ENCODE results near the gene KRT3. TPM values are rescaled to one million over a fixed set of nuclear protein-coding genes. Genes with fewer than 3 reads are reported as not detected.

Gene KRT3
- total and polyA plus RNA-seq, 9 of the 15 experiments (the other 6 are each of a cell fraction or from before 2014, with no cell fraction given): not detected

DNA sequence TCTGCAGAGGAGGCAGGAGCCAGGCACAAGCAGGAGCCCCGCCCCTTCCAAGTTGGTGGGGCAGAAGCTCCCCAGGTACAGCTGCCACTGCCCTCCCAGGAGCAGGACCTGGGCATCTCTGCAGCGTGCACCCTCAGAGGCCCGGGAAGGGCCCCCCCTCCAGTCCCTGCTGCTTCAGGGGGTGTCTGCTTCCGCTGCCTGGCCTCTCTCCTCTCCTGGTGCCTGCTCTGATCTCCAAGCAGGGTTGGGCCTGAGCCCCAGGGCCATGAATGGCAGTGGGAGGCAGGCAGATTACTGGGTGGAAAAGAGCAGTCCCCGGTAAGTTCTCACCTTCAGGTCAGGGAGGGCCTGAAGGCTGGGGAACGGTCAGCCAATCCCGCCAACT is 53.7 kb downstream of the KRT3 start:
- H3K79me2 ChIP-seq (ENCODE audit: control insufficient read depth, insufficient read depth, low read length): no peaks in the 10 kb centered on the region
- no peak overlapping the region for H2AFZ ChIP-seq (ENCODE audit: low read depth, low read length)
- H3K4me2 ChIP-seq (ENCODE audit: insufficient read depth, low read length): no peak overlapping the region
- WGBS (ENCODE audit: insufficient coverage, low coverage, missing lambda C conversion rate): 2% methylated on average over 7 of the region's 7 CpGs
- no peak for FAIRE-seq
- ChIA-PET POLR2A (no interaction called here), CTCF (ENCODE audit: low intra/inter-chr PET ratio) (no interaction called here)
- intact Hi-C loops (cut with micrococcal nuclease) (no loop called here), in situ Hi-C loops (cut with MboI) (no loop called here)
- peaks cover 0 to 13% of the 10 kb centered on the region in 2 experiments; a peak in 3 of 5 replicates for H3K27me3 ChIP-seq (ENCODE audit: control insufficient read depth in 2 of 2, insufficient read depth in 2 of 2, low read length in 2 of 2)
- H3K9me3 ChIP-seq (replicated peaks; ENCODE audit: control insufficient read depth, insufficient read depth, low read depth, low read length): no peaks in the 10 kb centered on the region
- no peaks in the 10 kb centered on the region for H3K9me1 ChIP-seq (ENCODE audit: control insufficient read depth, insufficient read depth, low read length)
- H3K27ac ChIP-seq (ENCODE audit: extremely low read depth, low read depth, low read length): no peak overlapping the region
- TF ChIP-seq PHTF2 (CRISPR knock-in tag; IDR thresholded peaks at IDR 0.05) (no peak), HINFP (tag; conservative IDR thresholded peaks at IDR 0.05; ENCODE audit: low read depth) (no peak), SRSF9 (IDR thresholded peaks at IDR 0.05; ENCODE audit: borderline replicate concordance, low read depth, low read length) (no peak), PHF21A (IDR thresholded peaks at IDR 0.05; ENCODE audit: borderline replicate concordance, low read depth) (no peak), SIRT6 (IDR thresholded peaks at IDR 0.05; ENCODE audit: low read depth, low read length) (no peak), ZNF699 (CRISPR knock-in tag; IDR thresholded peaks at IDR 0.05; ENCODE audit: insufficient replicate concordance) (no peak), ZNF354B (CRISPR knock-in tag; IDR thresholded peaks at IDR 0.05) (no peak)
- TF ChIP-seq, protein P1, sequence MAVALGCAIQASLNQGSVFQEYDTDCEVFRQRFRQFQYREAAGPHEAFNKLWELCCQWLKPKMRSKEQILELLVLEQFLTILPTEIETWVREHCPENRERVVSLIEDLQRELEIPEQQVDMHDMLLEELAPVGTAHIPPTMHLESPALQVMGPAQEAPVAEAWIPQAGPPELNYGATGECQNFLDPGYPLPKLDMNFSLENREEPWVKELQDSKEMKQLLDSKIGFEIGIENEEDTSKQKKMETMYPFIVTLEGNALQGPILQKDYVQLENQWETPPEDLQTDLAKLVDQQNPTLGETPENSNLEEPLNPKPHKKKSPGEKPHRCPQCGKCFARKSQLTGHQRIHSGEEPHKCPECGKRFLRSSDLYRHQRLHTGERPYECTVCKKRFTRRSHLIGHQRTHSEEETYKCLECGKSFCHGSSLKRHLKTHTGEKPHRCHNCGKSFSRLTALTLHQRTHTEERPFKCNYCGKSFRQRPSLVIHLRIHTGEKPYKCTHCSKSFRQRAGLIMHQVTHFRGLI (CRISPR knock-in tag; IDR thresholded peaks at IDR 0.05): no peak
- no peaks in the 10 kb centered on the region for H3K36me3 ChIP-seq (ENCODE audit: control insufficient read depth, insufficient read depth, low read length)
- DNase-seq (ENCODE audit: extremely low read depth in 1 of 4, low spot score in 3 of 4): no peak
- H3K4me1 ChIP-seq (replicated peaks in 1 of 2; ENCODE audit: control insufficient read depth in 2 of 2, insufficient read depth in 2 of 2, low read length in 2 of 2): peaks cover 0 to 4% of the 10 kb centered on the region in 2 experiments; a peak in 1 of 5 replicates
- H3K9ac ChIP-seq (ENCODE audit: insufficient read depth in 1 of 2, low read depth in 2 of 2, low read length in 2 of 2): no peak overlapping the region
- no TSS peak for BruUV-seq (replicated peaks)
- H4K20me1 ChIP-seq (replicated peaks; ENCODE audit: control insufficient read depth, insufficient read depth, low read length): no peaks in the 10 kb centered on the region; the same call in 1 of the 2 replicates
- no peak for ATAC-seq
- no peak overlapping the region for H3K4me3 ChIP-seq
